ENCODE measurements around the gene SMARCD3. TPM values are rescaled to one million over a fixed set of nuclear protein-coding genes. Genes with fewer than 3 reads are reported as not detected.

The SMARCD3 gene
- total and polyA plus RNA-seq, 2 of the 13 experiments (the other 11 are each of a cell fraction or from before 2014, with no cell fraction given) = 0.20 to 0.62 TPM

- Histone ChIP-seq H2AFZ (ENCODE audit: low read length) (no peak overlapping the region), H4K20me1 (ENCODE audit: insufficient read depth, low read length) (no peaks in the 10 kb centered on the region), H3K4me3 (replicated peaks in 1 of 3; ENCODE audit: insufficient read depth in 1 of 3, low read depth in 2 of 3, low read length in 3 of 3) (no peak overlapping the region), H3K4me1 (ENCODE audit: insufficient read depth, low read length) (peaks cover 18% of the 10 kb centered on the region), H3K4me2 (ENCODE audit: low read depth, low read length) (no peak overlapping the region), H3K9me3 (ENCODE audit: low read length) (no peaks in the 10 kb centered on the region), H3K79me2 (ENCODE audit: insufficient read depth, low read length) (no peaks in the 10 kb centered on the region), H3K9ac (ENCODE audit: insufficient read depth, low read depth, low read length) (no peak overlapping the region), H3K36me3 (replicated peaks in 1 of 2; ENCODE audit: control insufficient read depth in 1 of 2, insufficient read depth in 2 of 2, low read length in 2 of 2) (no peaks in the 10 kb centered on the region), H3K27me3 (ENCODE audit: control insufficient read depth in 1 of 2, insufficient read depth in 2 of 2, low read length in 2 of 2) (peaks cover 4 to 58% of the 10 kb centered on the region in 2 experiments), H3K27ac (ENCODE audit: extremely low read length, insufficient read depth, low read length) (no peak overlapping the region)
- ChIA-PET POLR2A (no interaction called here), CTCF (ENCODE audit: low intra/inter-chr PET ratio, low total read pairs) (no interaction called here)
- no TSS peak for BruUV-seq (replicated peaks)
- WGBS (ENCODE audit: low lambda C conversion rate) = 30% methylated on average over 2 of the region's 9 CpGs
- in situ Hi-C loops (cut with HindIII; ENCODE audit: extremely low pct_ligation_motif_present, low pct_unique_long_range_greater_than_20kb) (no loop called here), intact Hi-C loops (cut with micrococcal nuclease; ENCODE audit: unreplicated experiment) (no loop called here)
- ATAC-seq (no peak), FAIRE-seq (no peak), DNase-seq (ENCODE audit: low spot score) (no peak)
- no peak for TF ChIP-seq PBX2 (CRISPR knock-in tag; IDR thresholded peaks at IDR 0.05)
These were observed 25.3 kb upstream of the SMARCD3 start for GRCh38 chr7:151273651-151274390.

GRCh38 chr7:151272877-151273276 lies 24.4 kb upstream of the SMARCD3 start:
- ATAC-seq (no peak), DNase-seq (ENCODE audit: low spot score) (no peak), FAIRE-seq (no peak)
- H3K9me3 ChIP-seq (ENCODE audit: low read length) = no peaks in the 10 kb centered on the region
- H3K36me3 ChIP-seq (replicated peaks in 1 of 2; ENCODE audit: control insufficient read depth in 1 of 2, insufficient read depth in 2 of 2, low read length in 2 of 2) = no peaks in the 10 kb centered on the region
- ChIA-PET POLR2A (no interaction called here), CTCF (ENCODE audit: low intra/inter-chr PET ratio, low total read pairs) (no interaction called here)
- H3K27me3 ChIP-seq (ENCODE audit: control insufficient read depth in 1 of 2, insufficient read depth in 2 of 2, low read length in 2 of 2) = peaks cover 1 to 56% of the 10 kb centered on the region in 2 experiments; a peak in 3 of 5 replicates
- intact Hi-C loops (cut with micrococcal nuclease; ENCODE audit: unreplicated experiment) = no loop called here
- no peaks in the 10 kb centered on the region for H4K20me1 ChIP-seq (ENCODE audit: insufficient read depth, low read length)
- no peak overlapping the region for H2AFZ ChIP-seq (ENCODE audit: low read length)
- H3K4me2 ChIP-seq (ENCODE audit: low read depth, low read length) = no peak overlapping the region
- no peak overlapping the region for H3K9ac ChIP-seq (ENCODE audit: insufficient read depth, low read depth, low read length)
- no peak overlapping the region for H3K4me3 ChIP-seq (replicated peaks in 1 of 3; ENCODE audit: insufficient read depth in 1 of 3, low read depth in 2 of 3, low read length in 3 of 3)
- BruUV-seq (replicated peaks) = no TSS peak
- H3K4me1 ChIP-seq (ENCODE audit: insufficient read depth, low read length) = peaks cover 18% of the 10 kb centered on the region
- TF ChIP-seq ZNF569 (CRISPR knock-in tag; IDR thresholded peaks at IDR 0.05; ENCODE audit: borderline replicate concordance) (no peak), ZNF101 (CRISPR knock-in tag; IDR thresholded peaks at IDR 0.05; ENCODE audit: borderline replicate concordance, low read depth) (no peak), STAT5B (CRISPR knock-in tag; IDR thresholded peaks at IDR 0.05) (no peak), ZNF703 (CRISPR knock-in tag; IDR thresholded peaks at IDR 0.05; ENCODE audit: borderline replicate concordance) (no peak), ZNF672 (CRISPR knock-in tag; IDR thresholded peaks at IDR 0.05) (no peak), EZH2 (conservative IDR thresholded peaks at IDR 0.05; ENCODE audit: low read depth, low read length) (no peak), ZNF335 (CRISPR knock-in tag; IDR thresholded peaks at IDR 0.05) (no peak), CHD2 (IDR thresholded peaks at IDR 0.05; ENCODE audit: low read depth, low read length) (no peak), ZNF749 (CRISPR knock-in tag; IDR thresholded peaks at IDR 0.05; ENCODE audit: borderline replicate concordance) (no peak), BRCA1 (CRISPR knock-in tag; IDR thresholded peaks at IDR 0.05) (no peak), ZNF891 (CRISPR knock-in tag; IDR thresholded peaks at IDR 0.05) (no peak), ZC3H13 (CRISPR knock-in tag; IDR thresholded peaks at IDR 0.05) (no peak), ZNF501 (CRISPR knock-in tag; IDR thresholded peaks at IDR 0.05) (no peak)
- no peaks in the 10 kb centered on the region for H3K79me2 ChIP-seq (ENCODE audit: insufficient read depth, low read length)
- 49% methylated on average over 7 of the region's 7 CpGs for WGBS (ENCODE audit: low lambda C conversion rate)
- in situ Hi-C loops (cut with HindIII; ENCODE audit: extremely low pct_ligation_motif_present, low pct_unique_long_range_greater_than_20kb) = no loop called here
- H3K27ac ChIP-seq (ENCODE audit: extremely low read length, insufficient read depth, low read length) = no peak overlapping the region

Data from HepG2 (cell line).